ENCODE data around the gene LHPP. TPM values are rescaled to one million over a fixed set of nuclear protein-coding genes. Genes with fewer than 3 reads are reported as not detected.

Gene LHPP
- total RNA-seq, 1 donor from 2014 or later = 8.8 TPM

DNA sequence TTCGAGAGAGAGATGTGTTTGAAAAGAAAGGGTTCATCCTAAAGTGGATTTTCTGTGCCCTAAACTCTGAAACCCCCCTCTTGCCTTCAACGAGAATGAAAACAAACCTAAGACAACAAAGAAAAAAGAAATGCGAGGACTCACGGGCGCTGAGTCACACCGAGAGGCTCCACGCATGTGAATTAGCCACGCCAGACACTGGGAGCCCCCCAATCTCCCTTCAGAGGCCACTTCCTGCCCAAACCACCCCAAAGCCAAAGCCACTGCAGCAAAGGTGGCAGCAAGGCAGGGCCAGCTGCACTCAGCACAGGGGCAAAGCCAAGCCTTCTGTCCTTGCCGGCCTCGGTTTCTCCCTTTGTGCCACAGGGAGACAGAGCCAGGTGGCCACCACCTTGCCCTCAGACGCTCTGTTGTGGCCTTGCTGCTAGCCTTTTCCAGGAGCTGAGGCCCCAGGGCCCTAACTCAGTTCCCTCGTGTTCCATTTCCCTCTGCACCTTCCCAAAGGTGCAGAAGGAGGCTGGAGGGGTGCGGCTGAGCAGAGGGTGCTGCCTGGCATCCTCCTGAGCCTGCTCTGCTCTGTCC, 189.3 kb downstream of the LHPP start:
- H3K9me3 Mint-ChIP-seq = no peaks in the 10 kb centered on the region
- H3K4me3 Mint-ChIP-seq = no peak overlapping the region
- H3K36me3 Mint-ChIP-seq (ENCODE audit: low read depth) = no peaks in the 10 kb centered on the region
- peaks cover 14% of the 10 kb centered on the region for H3K4me1 Mint-ChIP-seq
- H3K27me3 Mint-ChIP-seq (ENCODE audit: low read depth) = no peaks in the 10 kb centered on the region
- TF ChIP-seq, protein P1, sequence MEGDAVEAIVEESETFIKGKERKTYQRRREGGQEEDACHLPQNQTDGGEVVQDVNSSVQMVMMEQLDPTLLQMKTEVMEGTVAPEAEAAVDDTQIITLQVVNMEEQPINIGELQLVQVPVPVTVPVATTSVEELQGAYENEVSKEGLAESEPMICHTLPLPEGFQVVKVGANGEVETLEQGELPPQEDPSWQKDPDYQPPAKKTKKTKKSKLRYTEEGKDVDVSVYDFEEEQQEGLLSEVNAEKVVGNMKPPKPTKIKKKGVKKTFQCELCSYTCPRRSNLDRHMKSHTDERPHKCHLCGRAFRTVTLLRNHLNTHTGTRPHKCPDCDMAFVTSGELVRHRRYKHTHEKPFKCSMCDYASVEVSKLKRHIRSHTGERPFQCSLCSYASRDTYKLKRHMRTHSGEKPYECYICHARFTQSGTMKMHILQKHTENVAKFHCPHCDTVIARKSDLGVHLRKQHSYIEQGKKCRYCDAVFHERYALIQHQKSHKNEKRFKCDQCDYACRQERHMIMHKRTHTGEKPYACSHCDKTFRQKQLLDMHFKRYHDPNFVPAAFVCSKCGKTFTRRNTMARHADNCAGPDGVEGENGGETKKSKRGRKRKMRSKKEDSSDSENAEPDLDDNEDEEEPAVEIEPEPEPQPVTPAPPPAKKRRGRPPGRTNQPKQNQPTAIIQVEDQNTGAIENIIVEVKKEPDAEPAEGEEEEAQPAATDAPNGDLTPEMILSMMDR (conservative IDR thresholded peaks at IDR 0.05) = no peak
- H3K27ac Mint-ChIP-seq (ENCODE audit: unreplicated experiment) = peak overlapping the region; percentile 16
- no peak for DNase-seq (ENCODE audit: low read depth, low spot score)

DNA sequence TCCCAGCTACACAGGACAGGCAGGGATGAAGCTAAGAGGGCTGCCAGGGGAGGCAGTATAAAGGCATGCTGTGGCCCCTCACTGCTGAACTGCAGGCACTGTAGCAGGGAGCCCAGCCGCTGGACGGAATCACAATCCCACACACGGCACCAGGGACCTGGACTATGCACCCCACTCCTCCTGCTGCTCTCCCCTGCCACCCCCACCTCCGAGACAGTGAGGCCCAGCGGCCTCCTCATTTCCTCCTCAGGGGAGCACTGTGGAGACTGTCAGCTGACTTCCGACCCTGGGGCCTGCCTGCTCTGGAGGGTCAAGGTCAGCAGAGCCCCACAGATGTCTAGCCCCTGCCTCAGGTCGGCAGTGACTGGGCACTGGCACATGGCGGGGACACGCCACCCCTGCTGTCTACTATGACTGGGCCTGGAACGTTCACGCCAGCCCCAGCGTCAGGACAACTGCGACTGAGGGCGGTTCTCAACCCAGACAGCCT, 189.8 kb downstream of the LHPP start:
- Mint-ChIP-seq H3K36me3 (ENCODE audit: low read depth) (no peaks in the 10 kb centered on the region), H3K4me1 (peaks cover 11% of the 10 kb centered on the region)

DNA sequence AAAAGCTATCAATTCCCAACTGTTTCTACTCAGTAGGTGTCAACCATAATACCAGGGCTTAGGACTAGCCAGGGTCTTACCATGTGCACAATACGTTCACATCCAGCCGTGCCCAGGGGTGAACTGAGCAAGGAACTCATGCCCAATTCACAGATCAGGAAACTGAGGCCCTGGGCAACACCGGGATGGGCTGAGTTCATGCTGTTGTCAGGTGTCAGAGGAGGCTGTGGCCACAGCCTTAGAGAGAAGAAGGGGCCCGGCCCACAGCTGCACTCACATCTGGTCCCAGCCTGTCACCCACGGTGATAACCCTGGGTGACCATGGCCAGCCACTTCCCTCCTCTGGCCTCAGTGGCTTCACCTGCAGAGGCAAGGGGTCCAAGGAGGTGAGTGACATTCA, 190.6 kb downstream of the LHPP start:
- Mint-ChIP-seq H3K4me3 (no peak overlapping the region), H3K27ac (ENCODE audit: unreplicated experiment) (no peak overlapping the region), H3K27me3 (ENCODE audit: low read depth) (no peaks in the 10 kb centered on the region), H3K9me3 (no peaks in the 10 kb centered on the region), H3K4me1 (peaks cover 14% of the 10 kb centered on the region), H3K36me3 (ENCODE audit: low read depth) (no peaks in the 10 kb centered on the region)
- TF ChIP-seq, protein P1 (conservative IDR thresholded peaks at IDR 0.05) = no peak
- no peak for DNase-seq (ENCODE audit: low read depth, low spot score)

More for the DNA sequence above, 189.8 kb downstream of the LHPP start:
- no peak for DNase-seq (ENCODE audit: low read depth, low spot score)
- no peak overlapping the region for H3K27ac Mint-ChIP-seq (ENCODE audit: unreplicated experiment)
- no peaks in the 10 kb centered on the region for H3K9me3 Mint-ChIP-seq
- H3K4me3 Mint-ChIP-seq = no peak overlapping the region
- no peaks in the 10 kb centered on the region for H3K27me3 Mint-ChIP-seq (ENCODE audit: low read depth)
- TF ChIP-seq, protein P1 (conservative IDR thresholded peaks at IDR 0.05) = no peak

DNA sequence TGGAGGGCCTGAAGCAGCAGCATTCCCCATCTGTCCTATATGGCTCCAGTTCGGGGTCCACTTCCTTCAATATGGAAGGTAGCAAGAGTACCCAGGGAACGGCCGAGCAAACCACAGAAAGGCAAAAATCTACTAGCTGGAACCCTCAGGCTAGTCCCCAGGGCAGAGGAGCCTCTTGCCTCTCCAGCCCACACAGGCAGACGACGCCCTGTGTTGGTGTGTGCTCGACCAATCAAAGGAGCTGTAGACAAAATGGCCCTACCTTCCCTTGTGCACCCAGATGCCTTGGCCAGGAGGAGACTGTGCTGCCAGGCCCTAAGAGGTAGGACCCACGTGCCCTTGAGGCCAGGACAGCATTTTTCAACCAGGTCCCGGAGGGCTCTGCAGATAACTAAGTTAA, 191.1 kb downstream of the LHPP start:
- Mint-ChIP-seq H3K4me1 (peaks cover 18% of the 10 kb centered on the region), H3K36me3 (ENCODE audit: low read depth) (no peaks in the 10 kb centered on the region)

DNA sequence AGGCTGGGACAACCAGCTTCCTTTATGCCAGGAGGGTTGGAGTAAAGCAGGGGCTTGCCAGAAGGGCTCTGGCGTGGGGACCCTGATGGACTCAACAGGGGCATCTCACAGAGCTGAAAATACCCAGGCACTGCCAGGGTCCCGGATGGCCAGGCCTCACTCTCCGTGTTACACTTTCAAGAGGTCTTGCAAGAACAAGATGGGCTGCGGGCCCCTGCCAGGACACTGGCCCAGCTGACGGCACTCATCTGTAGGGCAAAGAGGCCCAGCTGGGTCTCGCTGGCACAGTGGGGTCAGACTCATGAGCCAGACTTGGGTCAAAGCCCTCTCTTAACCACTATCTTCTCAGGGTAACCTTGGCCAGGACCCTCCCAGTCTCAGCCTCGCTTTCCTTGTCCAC, 191.7 kb downstream of the LHPP start:
- TF ChIP-seq, protein P1 (conservative IDR thresholded peaks at IDR 0.05) = no peak
- Mint-ChIP-seq H3K27ac (ENCODE audit: unreplicated experiment) (no peak overlapping the region), H3K9me3 (no peaks in the 10 kb centered on the region), H3K4me3 (no peak overlapping the region), H3K4me1 (peaks cover 19% of the 10 kb centered on the region), H3K36me3 (ENCODE audit: low read depth) (no peaks in the 10 kb centered on the region), H3K27me3 (ENCODE audit: low read depth) (no peaks in the 10 kb centered on the region)
- DNase-seq (ENCODE audit: low read depth, low spot score) = no peak

More for the DNA sequence above, 191.1 kb downstream of the LHPP start:
- Mint-ChIP-seq H3K27ac (ENCODE audit: unreplicated experiment) (no peak overlapping the region), H3K27me3 (ENCODE audit: low read depth) (no peaks in the 10 kb centered on the region), H3K9me3 (no peaks in the 10 kb centered on the region), H3K4me3 (no peak overlapping the region)
- TF ChIP-seq, protein P1 (conservative IDR thresholded peaks at IDR 0.05) = no peak
- DNase-seq (ENCODE audit: low read depth, low spot score) = no peak

Data from neural crest cell (in vitro differentiated cells).